Stimulated activated CD4-positive, alpha-beta T cell treated with anti-CD3 and anti-CD28 coated beads, Interleukin-2, amount 100 ng/mL, for 48 hours (primary cell): ENCODE results near the gene LTBP2.

Experiments
- DNase-seq, 2 donors: peaks; one replicate each; pipeline ENCODE4 v3.0.0-alpha.2; 2020

The LTBP2 gene

GRCh38 chr14:74587363-74587707, 24.7 kb downstream of the LTBP2 start:
- no peak for DNase-seq

- DNase-seq = no peak
These were observed 25.2 kb downstream of the LTBP2 start for GRCh38 chr14:74586681-74587362.

- DNase-seq = no peak
These were observed 26.4 kb downstream of the LTBP2 start for GRCh38 chr14:74585406-74586335.

- no peak for DNase-seq
These were observed 27.1 kb downstream of the LTBP2 start for GRCh38 chr14:74584951-74585350.

GRCh38 chr14:74583689-74584434, 28.2 kb downstream of the LTBP2 start:
- peak; percentile 12 to 28 for DNase-seq

- DNase-seq = no peak
These were observed 29.0 kb downstream of the LTBP2 start for GRCh38 chr14:74582910-74583581.

- no peak for DNase-seq
These were observed 31.8 kb downstream of the LTBP2 start for GRCh38 chr14:74580275-74580672.

- peak; percentile 20 to 27 for DNase-seq
These were observed 32.4 kb downstream of the LTBP2 start for GRCh38 chr14:74579447-74580274.

- DNase-seq = no peak
These were observed 33.6 kb downstream of the LTBP2 start for GRCh38 chr14:74578479-74578878.

- no peak for DNase-seq
These were observed 34.1 kb downstream of the LTBP2 start for GRCh38 chr14:74577948-74578275.

GRCh38 chr14:74577247-74577947, 34.6 kb downstream of the LTBP2 start:
- no peak for DNase-seq

- DNase-seq = no peak
These were observed 36.1 kb downstream of the LTBP2 start for GRCh38 chr14:74575936-74576335.

GRCh38 chr14:74575507-74575906, 36.5 kb downstream of the LTBP2 start:
- DNase-seq = no peak

GRCh38 chr14:74574706-74575105, 37.3 kb downstream of the LTBP2 start:
- no peak for DNase-seq

- DNase-seq = no peak
These were observed 38.0 kb downstream of the LTBP2 start for GRCh38 chr14:74574090-74574433.

- DNase-seq = no peak
These were observed 38.5 kb downstream of the LTBP2 start for GRCh38 chr14:74573421-74574089.

GRCh38 chr14:74572726-74573301, 39.2 kb downstream of the LTBP2 start:
- DNase-seq = no peak

- DNase-seq = no peak
These were observed 39.9 kb downstream of the LTBP2 start for GRCh38 chr14:74571901-74572725.

- no peak for DNase-seq
These were observed 40.6 kb downstream of the LTBP2 start for GRCh38 chr14:74571441-74571841.

GRCh38 chr14:74570696-74571095, 41.3 kb downstream of the LTBP2 start:
- no peak for DNase-seq
